NCI-H748 treated with DMSO at 0.1 percent for 48 hours (cell line): ENCODE data around the gene KLK11.

ENCODE experiments used
- DNase-seq: peaks from one replicate; lab custom pipeline; 2025; lab: John Stamatoyannopoulos, UW

The KLK11 gene

GRCh38 chr19:51026554-51026831, at the start of gene KLK11:
Gene KLK11 (minus strand): TSS chr19:51026616. CDS start chr19:51025631, 985 bp downstream.
- DNase-seq, result no peak

- DNase-seq, result no peak
These were observed 49.6 kb upstream of the KLK11 start for GRCh38 chr19:51075998-51076397.

- peak; percentile 96 for DNase-seq
These were observed 44.6 kb upstream of the KLK11 start for GRCh38 chr19:51071095-51071405.

- DNase-seq, result peak; percentile 73
These were observed 44.1 kb upstream of the KLK11 start for GRCh38 chr19:51070334-51071094.

- DNase-seq, result peak; percentile 14
These were observed 40.2 kb upstream of the KLK11 start for GRCh38 chr19:51066393-51067186.

GRCh38 chr19:51065221-51065960, 39.0 kb upstream of the KLK11 start:
- no peak for DNase-seq

GRCh38 chr19:51064534-51065220, 38.3 kb upstream of the KLK11 start, which contains the start of gene KLK13:
Gene KLK13 (minus strand): TSS chr19:51065092. CDS start chr19:51065067, 25 bp downstream.
- no peak for DNase-seq

- DNase-seq, result no peak
These were observed 37.2 kb upstream of the KLK11 start for GRCh38 chr19:51063664-51064063.

GRCh38 chr19:51060973-51061372, 34.6 kb upstream of the KLK11 start:
- DNase-seq, result no peak

- DNase-seq, result no peak
These were observed 33.9 kb upstream of the KLK11 start for GRCh38 chr19:51060336-51060735.

- no peak for DNase-seq
These were observed 33.3 kb upstream of the KLK11 start for GRCh38 chr19:51059715-51060114.

GRCh38 chr19:51055866-51056265, 29.4 kb upstream of the KLK11 start:
- no peak for DNase-seq

GRCh38 chr19:51047031-51047335, 20.6 kb upstream of the KLK11 start:
- DNase-seq, result no peak

GRCh38 chr19:51044327-51044726, 17.9 kb upstream of the KLK11 start:
- DNase-seq, result no peak

- DNase-seq, result no peak
These were observed 17.1 kb upstream of the KLK11 start for GRCh38 chr19:51043497-51043896.

- DNase-seq, result no peak
These were observed 13.7 kb upstream of the KLK11 start for GRCh38 chr19:51040151-51040550.

GRCh38 chr19:51036519-51036918, 10.1 kb upstream of the KLK11 start:
- no peak for DNase-seq

GRCh38 chr19:51034704-51035103, 8.3 kb upstream of the KLK11 start, which contains the start of gene KLK12:
Gene KLK12 (minus strand): TSS chr19:51035002. CDS start chr19:51034621, 381 bp downstream.
- DNase-seq, result peak; percentile 95

- no peak for DNase-seq
These were observed 5.4 kb upstream of the KLK11 start for GRCh38 chr19:51031880-51032225.

GRCh38 chr19:51031220-51031879, 4.9 kb upstream of the KLK11 start:
- DNase-seq, result no peak

GRCh38 chr19:51030631-51031030, 4.2 kb upstream of the KLK11 start:
- DNase-seq, result no peak

GRCh38 chr19:51029718-51030117, 3.3 kb upstream of the KLK11 start:
- DNase-seq, result no peak
